ENCODE measurements around the gene FAAP20. TPM values are rescaled to one million over a fixed set of nuclear protein-coding genes. Genes with fewer than 3 reads are reported as not detected.
A peak's percentile ranks its signal among the peaks of the same experiment; 100 is the strongest.

FAAP20 gene
- total and polyA plus RNA-seq, 9 of the 15 experiments (the other 6 are each of a cell fraction or from before 2014, with no cell fraction given): 0.58 to 143 (median 9.9) TPM

DNA sequence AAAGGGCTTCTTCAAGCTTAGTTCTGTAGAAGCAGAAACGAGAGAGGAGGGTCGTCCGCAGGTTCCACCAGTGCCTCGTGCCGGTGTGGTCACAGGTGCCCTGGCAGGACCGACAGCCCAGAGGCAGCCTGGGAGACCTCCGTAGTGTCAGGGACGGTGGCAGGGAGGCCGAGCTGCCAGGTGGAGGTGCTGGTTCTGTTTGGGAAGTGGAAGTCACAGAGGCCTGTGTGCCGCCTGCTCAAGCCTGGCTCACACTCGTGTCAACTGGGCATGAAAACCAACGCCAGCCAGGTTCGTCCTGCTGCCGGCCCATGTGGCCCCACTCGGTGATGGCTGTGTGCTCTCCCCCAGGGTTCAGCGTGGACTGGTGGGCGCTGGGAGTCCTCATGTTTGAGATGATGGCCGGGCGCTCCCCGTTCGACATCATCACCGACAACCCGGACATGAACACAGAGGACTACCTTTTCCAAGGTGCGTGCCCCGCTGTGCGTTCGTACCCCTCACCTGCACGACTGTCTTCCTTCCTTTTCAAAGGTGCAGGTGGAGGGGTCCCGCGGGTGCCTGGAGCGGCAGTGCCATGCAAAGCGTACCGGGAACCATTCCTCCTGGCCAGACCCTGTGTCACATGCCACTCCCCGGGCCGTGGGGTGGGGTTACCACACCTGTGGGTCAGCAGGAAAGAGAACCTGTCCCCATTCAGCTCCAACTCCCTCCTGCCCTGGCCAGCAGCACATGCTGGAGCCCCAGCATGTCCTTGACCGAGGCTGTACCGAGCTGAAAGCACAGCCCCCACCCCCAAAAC, 20.8 kb downstream of the FAAP20 start (continued):
- TF ChIP-seq, protein P1, sequence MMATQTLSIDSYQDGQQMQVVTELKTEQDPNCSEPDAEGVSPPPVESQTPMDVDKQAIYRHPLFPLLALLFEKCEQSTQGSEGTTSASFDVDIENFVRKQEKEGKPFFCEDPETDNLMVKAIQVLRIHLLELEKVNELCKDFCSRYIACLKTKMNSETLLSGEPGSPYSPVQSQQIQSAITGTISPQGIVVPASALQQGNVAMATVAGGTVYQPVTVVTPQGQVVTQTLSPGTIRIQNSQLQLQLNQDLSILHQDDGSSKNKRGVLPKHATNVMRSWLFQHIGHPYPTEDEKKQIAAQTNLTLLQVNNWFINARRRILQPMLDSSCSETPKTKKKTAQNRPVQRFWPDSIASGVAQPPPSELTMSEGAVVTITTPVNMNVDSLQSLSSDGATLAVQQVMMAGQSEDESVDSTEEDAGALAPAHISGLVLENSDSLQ (IDR thresholded peaks at IDR 0.05): no peak
- 0 out of 2 replicates have a peak, but pooled peaks have one; percentile 32 for TF ChIP-seq ZNF282 (CRISPR knock-in tag; IDR thresholded peaks at IDR 0.05)
- TF ChIP-seq, protein P2, sequence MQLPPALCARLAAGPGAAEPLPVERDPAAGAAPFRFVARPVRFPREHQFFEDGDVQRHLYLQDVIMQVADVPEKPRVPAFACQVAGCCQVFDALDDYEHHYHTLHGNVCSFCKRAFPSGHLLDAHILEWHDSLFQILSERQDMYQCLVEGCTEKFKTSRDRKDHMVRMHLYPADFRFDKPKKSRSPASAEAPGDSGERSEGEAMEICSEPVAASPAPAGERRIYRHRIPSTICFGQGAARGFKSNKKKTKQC (CRISPR knock-in tag; IDR thresholded peaks at IDR 0.05): 0 out of 2 replicates have a peak, but pooled peaks have one; percentile 9
- TF ChIP-seq, protein P3, sequence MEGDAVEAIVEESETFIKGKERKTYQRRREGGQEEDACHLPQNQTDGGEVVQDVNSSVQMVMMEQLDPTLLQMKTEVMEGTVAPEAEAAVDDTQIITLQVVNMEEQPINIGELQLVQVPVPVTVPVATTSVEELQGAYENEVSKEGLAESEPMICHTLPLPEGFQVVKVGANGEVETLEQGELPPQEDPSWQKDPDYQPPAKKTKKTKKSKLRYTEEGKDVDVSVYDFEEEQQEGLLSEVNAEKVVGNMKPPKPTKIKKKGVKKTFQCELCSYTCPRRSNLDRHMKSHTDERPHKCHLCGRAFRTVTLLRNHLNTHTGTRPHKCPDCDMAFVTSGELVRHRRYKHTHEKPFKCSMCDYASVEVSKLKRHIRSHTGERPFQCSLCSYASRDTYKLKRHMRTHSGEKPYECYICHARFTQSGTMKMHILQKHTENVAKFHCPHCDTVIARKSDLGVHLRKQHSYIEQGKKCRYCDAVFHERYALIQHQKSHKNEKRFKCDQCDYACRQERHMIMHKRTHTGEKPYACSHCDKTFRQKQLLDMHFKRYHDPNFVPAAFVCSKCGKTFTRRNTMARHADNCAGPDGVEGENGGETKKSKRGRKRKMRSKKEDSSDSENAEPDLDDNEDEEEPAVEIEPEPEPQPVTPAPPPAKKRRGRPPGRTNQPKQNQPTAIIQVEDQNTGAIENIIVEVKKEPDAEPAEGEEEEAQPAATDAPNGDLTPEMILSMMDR (IDR thresholded peaks at IDR 0.05 in 2 of 3, conservative IDR thresholded peaks at IDR 0.05 in 1 of 3; ENCODE audit: insufficient read depth in 2 of 3, low read depth in 1 of 3, low read length in 3 of 3): peak in 1 of 3 experiments; percentile 16; a peak in 2 of 6 replicates

DNA sequence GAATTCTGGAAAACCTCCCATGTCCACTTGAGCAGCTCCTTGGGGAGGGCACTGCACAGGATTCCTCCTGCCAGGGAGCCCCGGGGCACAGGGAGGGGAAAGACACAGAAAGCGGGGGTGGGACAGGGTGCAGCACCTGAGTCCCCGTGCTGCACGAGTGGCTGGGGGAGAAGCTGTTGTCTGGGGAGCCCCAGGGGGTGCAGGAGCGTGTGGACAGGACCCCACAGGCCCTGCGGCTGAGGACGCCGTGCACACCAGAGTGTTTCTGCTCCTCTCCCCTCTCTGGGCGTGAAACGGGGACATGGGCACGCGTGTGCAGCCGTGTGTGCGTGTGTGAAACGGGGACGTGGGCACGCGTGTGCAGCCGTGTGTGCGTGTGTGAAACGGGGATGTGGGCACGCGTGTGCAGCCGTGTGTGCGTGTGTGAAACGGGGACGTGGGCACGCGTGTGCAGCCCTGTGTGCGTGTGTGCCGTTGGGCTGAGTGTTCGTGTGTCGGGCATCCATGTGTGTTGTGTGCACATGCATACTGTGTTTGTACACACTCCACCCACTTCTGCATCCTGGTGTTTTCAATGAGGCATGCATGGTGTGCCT, 21.9 kb downstream of the FAAP20 start:
- in situ Hi-C loops (cut with MboI) (no loop called here), intact Hi-C loops (cut with micrococcal nuclease) (no loop called here)
- TF ChIP-seq ZNF583 (CRISPR knock-in tag; IDR thresholded peaks at IDR 0.05) (no peak), ZNF121 (CRISPR knock-in tag; conservative IDR thresholded peaks at IDR 0.05) (no peak), RCOR1 (IDR thresholded peaks at IDR 0.05; ENCODE audit: borderline replicate concordance in 1 of 2, low read depth in 2 of 2, low read length in 2 of 2) (no peak), IRF2 (CRISPR knock-in tag; IDR thresholded peaks at IDR 0.05) (0 out of 2 replicates have a peak, but pooled peaks have one; percentile 75), HMGN3 (IDR thresholded peaks at IDR 0.05; ENCODE audit: borderline replicate concordance, extremely low read depth, insufficient read length, low read depth, low read length) (peak; percentile 34), SAFB (IDR thresholded peaks at IDR 0.05; ENCODE audit: borderline replicate concordance, low read depth, low read length) (peak; percentile 67; the same call in 1 of the 2 replicates), CBFB (CRISPR knock-in tag; IDR thresholded peaks at IDR 0.05) (0 out of 2 replicates have a peak, but pooled peaks have one; percentile 32)
- TF ChIP-seq, protein P4, sequence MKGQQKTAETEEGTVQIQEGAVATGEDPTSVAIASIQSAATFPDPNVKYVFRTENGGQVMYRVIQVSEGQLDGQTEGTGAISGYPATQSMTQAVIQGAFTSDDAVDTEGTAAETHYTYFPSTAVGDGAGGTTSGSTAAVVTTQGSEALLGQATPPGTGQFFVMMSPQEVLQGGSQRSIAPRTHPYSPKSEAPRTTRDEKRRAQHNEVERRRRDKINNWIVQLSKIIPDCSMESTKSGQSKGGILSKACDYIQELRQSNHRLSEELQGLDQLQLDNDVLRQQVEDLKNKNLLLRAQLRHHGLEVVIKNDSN (CRISPR knock-in tag; IDR thresholded peaks at IDR 0.05): peak; percentile 30; the same call in 1 of the 2 replicates
- WGBS (ENCODE audit: insufficient coverage, low coverage, missing lambda C conversion rate): 12% methylated on average over 33 of the region's 33 CpGs
- H3K9me3 ChIP-seq (replicated peaks; ENCODE audit: control insufficient read depth, insufficient read depth, low read depth, low read length): no peaks in the 10 kb centered on the region
- peaks cover 28 to 60% of the 10 kb centered on the region in 2 experiments for H3K27me3 ChIP-seq (ENCODE audit: control insufficient read depth in 2 of 2, insufficient read depth in 2 of 2, low read length in 2 of 2)
- ChIA-PET CTCF (ENCODE audit: low intra/inter-chr PET ratio) (no interaction called here), POLR2A (no interaction called here)
- DNase-seq (ENCODE audit: extremely low read depth in 1 of 4, low spot score in 3 of 4) (no peak), ATAC-seq (no peak), FAIRE-seq (no peak)
- no TSS peak for BruUV-seq (replicated peaks)
- H3K36me3 ChIP-seq (ENCODE audit: control insufficient read depth, insufficient read depth, low read length): no peaks in the 10 kb centered on the region
- H4K20me1 ChIP-seq (replicated peaks; ENCODE audit: control insufficient read depth, insufficient read depth, low read length): no peaks in the 10 kb centered on the region; the same call in 1 of the 2 replicates
- H3K4me2 ChIP-seq (ENCODE audit: insufficient read depth, low read length): peak overlapping the region; percentile 15
- H3K79me2 ChIP-seq (ENCODE audit: control insufficient read depth, insufficient read depth, low read length): no peaks in the 10 kb centered on the region
- no peak overlapping the region for H3K9ac ChIP-seq (ENCODE audit: insufficient read depth in 1 of 2, low read depth in 2 of 2, low read length in 2 of 2)
- H2AFZ ChIP-seq (ENCODE audit: low read depth, low read length): no peak overlapping the region
- no peak overlapping the region for H3K4me3 ChIP-seq
- H3K4me1 ChIP-seq (replicated peaks in 1 of 2; ENCODE audit: control insufficient read depth in 2 of 2, insufficient read depth in 2 of 2, low read length in 2 of 2): peaks cover 25 to 66% of the 10 kb centered on the region in 2 experiments
- H3K9me1 ChIP-seq (ENCODE audit: control insufficient read depth, insufficient read depth, low read length): peaks cover 6% of the 10 kb centered on the region
- no peak overlapping the region for H3K27ac ChIP-seq (ENCODE audit: extremely low read depth, low read depth, low read length)
